NCI-H2029 (cell line): ENCODE data around the gene D2HGDH.

ENCODE experiments used
- DNase-seq: peaks from one replicate; lab custom pipeline; 2025; lab: John Stamatoyannopoulos, UW

The D2HGDH gene

GRCh38 chr2:241734467-241735208 lies at the start of gene D2HGDH:
Gene D2HGDH, plus strand, starts transcription at chr2:241734630. Its CDS starts 595 bp downstream, at chr2:241735225.
- peak; percentile 83 for DNase-seq

DNA sequence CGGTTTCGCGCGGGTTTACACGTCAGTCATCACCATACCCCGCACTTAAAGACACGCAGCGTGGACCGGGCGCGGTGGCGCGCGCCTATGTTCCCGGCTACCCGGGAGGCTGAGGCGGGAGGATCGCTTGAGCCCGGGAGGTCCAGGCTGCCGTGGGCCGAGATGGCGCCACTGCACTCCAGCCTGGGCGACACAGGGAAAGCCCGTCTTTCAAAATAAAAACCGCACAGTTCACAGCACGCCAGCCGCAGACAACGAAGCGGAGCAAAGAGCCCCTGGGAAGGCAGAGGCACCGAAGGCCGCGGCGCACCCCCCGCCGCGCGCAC lies 48.1 kb upstream of the D2HGDH start:
- no peak for DNase-seq

DNA sequence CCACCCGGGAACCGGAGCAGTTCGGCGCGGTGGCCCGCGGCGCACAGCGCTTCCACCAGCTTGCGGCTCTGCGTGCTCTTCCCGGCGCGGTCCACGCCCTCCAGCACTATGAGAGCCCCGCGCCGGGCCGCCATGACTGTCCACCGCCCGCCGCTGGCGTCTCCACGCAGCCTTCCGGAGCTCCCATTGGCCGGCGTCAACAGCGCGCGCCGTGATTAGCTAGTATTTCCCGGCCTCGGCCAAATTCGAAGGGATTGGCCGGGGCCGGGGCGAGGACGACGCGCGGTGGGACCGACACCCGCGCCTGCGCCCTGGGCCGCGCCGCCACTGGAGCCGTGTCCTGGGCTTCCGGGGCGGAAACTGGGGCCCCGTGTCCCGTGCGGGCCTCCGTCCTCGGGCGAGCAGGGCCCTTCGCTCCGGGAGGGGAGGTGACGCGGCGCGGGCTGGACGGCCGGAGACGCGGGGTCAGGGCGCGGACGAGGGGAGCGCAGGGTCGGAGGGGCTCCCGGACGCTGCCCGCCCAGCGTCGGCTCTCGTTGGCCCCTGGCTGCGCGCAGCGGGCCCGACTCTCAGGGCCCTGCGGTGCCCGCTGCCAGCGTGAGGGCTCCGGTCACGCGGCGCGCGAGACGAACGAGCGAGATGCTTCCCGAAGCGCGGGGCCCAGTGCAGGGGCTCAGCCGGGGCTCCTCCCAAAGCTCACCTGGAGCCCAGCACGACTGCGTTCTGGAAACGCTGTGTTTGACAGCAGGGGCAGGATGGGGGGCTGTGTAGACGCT lies 47.6 kb upstream of the D2HGDH start, which contains the start of gene DTYMK:
Gene DTYMK, minus strand, starts transcription at position 166 of the 776 bp plus-strand sequence. Its CDS starts 32 bp downstream, at position 134.
- peak; percentile 93 for DNase-seq

DNA sequence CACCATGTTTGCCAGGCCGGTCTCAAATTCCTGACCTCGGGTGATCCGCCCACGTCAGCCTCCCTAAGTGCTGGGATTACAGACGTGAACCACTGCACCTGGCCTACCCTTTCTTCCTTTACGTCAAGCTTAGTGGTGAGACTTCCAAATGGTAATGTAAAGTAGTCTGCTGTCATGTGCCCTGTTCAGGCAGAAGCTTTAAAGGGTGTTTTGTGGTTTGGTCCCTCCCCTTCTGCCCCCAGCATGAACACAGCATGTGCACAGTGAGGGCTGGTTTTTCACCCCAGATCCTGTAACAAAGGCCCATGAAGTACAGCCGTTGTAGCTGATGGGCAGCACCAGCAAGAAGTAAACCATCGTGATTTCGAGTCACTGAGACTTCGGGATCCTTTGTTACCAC lies 45.1 kb upstream of the D2HGDH start:
- no peak for DNase-seq

DNA sequence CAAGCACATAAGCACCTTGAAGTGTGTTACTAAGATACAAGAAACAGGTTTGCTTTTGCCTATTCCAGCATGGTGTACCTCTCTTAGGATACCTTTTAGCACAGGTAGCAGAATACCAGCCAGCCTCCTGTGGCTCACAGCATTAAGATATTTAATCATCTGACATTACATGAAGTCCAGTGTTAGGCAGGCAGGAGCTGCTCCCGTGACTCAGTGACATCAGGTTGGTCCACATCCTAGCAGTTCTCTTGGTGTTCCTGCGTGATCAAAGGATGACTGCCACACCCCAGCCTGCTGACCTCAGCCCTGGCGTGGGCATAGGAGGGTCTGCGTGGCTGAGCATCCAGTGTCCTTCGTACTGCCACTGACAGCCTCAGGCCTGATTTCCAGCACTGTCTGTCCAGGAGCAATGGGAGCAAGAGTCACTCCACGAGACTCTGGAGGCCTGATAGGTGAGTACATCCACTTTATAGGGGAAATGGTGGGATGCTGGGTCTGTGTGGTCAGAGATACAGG lies 44.2 kb upstream of the D2HGDH start:
- no peak for DNase-seq

- DNase-seq: no peak
Measured at GRCh38 chr2:241692448-241692847, 42.0 kb upstream of the D2HGDH start.

DNA sequence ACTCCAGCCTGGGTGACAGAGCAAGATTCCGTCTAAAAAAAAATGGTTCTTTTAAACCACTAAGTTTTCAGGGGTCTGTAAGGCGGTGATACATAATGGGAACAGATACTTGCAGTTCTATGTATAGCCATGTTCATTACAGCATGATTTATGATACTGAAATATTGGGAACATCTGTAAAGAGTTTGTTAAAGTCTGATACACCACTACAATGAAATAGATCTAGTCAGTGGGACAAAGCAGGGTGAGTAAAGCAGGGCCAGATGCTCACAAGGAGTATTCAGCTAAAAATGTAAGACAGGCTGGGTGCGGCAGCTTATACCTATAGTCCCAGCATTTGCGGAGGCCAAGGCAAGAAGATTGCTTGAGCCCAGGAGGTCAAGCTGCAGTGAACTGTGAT lies 38.8 kb upstream of the D2HGDH start:
- no peak for DNase-seq

GRCh38 chr2:241701149-241701398 lies 33.4 kb upstream of the D2HGDH start:
- DNase-seq: no peak

DNA sequence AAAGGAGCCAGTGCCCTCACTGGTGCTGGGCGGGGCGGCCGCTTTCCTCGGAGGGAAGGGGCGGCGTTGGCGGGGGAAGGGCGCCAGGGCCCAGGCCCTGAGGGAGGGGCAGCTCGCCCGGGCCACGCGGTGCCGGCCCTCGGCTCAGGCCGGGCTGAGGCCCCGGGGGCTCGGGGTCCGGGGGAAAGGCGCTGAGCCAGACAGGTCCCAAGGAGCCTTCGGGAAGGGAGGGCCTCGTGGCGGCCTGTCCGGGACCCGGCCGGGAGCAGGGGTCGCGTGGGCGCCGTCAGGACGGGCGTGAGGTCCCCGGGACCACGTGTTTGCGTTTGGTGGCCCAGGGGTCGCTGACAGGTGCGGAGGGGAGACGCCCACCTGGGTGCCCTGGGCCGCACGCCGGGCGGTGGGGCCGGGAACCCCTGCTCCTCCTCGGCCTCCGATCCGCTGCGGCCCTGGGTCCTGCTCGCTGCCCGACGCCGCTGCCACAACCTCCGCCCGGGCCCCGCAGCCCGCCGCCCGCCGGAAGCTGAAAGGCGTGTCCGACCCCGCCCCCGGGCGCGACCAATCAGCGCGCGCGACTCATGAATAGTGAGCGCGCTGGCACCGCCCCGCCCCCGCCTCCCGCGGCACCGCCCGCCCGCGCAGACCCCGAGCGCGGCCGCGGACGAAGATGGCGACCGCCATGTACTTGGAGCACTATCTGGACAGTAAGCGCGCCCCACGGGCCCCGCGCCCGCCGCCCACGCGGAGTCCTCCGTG lies 32.9 kb upstream of the D2HGDH start, which contains the start of gene ING5:
Gene ING5, plus strand, starts transcription at position 641 of the 756 bp plus-strand sequence. Its CDS starts 27 bp downstream, at position 668.
- DNase-seq: peak; percentile 88

DNA sequence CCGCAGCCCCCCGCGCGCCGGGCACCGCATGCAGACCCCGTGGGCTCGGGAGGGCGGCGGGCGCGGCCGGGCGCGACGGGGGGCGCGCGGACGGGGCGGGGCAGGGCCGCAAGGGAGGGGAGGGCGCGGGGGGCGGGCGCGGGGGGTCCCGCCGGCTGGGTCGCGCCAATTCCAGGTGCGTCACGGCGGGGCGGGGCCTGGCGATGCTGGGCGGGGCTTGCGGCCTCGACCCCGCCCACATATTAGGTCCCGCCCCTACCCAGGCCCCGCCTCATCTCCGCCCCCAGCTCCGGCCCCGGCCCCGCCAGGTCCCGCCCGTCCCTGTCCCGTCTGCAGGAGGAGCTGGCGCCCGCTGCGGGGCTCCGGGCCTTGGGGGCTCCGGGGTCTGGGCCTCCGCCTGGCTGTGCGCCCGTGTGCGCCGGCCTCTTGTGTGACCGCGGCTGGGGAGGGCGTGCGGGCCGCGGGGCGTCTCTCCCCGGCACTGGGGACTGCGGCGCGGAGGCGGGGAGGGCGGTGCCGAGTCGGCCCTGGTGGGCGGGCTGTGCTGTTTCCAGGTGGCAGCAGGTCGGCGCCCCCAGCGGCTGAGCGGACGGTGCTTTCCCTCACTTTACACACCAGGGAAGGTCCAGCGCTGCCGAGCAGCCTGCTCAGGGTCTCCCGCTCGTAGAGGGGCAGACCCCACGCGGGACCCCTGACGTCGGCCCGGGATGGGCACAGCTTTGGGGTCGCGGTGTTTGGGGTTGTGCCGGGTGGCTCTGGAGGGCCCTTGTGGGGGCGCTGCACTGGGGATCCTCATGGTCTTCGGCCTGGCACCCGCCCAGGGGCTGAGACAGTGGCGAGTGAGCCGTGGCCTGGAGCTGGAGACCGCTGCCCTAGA lies 32.0 kb upstream of the D2HGDH start:
- peak; percentile 66 for DNase-seq

- DNase-seq: no peak
Measured at GRCh38 chr2:241703032-241703604, 31.3 kb upstream of the D2HGDH start.

- DNase-seq: no peak
Measured at GRCh38 chr2:241706537-241706936, 27.9 kb upstream of the D2HGDH start.

DNA sequence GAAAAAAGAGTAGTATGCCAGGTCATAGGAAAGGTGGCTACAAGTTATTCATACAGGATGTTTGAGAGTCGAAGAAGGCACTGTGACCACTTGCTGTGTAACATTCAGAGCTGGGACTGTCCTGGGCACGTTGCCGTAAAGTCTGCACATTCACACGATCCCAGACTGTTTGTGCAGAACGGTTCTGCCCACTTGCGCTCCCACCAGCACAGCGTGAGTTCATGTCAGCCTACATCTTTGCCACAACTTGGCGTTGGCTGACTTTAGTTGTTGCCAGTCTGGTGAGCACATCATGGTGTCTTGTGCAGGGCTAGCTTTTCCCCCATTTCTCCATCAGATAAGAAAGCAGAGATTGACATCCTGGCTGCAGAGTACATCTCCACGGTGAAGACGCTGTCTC lies 25.6 kb upstream of the D2HGDH start:
- DNase-seq: no peak

DNA sequence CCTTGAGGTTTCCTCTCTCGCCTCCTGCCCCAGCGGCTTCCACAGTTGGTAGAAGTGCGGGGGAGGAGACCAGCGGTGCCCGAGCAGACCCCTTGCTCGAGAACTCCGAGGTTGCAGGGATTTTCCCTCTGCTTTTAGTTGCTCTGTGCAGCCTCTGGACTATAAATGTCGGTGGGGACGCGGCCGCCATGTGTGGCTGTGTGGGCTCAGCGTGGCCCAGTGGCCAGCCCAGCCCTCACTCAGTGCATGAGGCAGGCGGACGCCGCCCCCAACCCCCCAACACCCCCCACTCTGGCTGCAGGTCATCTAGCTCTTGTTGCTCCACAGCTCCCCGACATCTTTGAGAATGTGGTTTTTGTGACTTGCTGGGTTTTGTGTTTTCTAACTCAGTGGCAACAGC lies 15.3 kb upstream of the D2HGDH start:
- DNase-seq: no peak

DNA sequence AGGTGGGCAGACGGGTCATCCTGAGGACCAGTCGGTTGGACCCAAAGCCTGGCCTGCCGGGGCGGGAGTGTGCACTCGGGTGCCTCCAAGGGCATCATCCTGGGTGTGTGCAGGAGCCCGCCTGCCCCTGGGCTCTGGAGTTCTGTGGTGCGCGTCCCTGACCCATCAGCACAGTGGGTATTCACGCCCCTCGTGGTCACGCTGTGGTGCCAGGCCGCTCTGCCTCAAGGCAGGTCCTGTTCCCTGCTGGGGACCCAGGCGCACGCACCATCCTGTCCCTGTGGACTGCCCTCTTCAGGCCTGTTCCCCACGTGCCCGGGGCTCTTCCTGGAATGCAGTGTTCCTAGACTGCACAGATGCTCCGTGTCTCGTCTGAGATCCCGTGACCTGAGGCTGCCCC lies 14.3 kb upstream of the D2HGDH start:
- no peak for DNase-seq

DNA sequence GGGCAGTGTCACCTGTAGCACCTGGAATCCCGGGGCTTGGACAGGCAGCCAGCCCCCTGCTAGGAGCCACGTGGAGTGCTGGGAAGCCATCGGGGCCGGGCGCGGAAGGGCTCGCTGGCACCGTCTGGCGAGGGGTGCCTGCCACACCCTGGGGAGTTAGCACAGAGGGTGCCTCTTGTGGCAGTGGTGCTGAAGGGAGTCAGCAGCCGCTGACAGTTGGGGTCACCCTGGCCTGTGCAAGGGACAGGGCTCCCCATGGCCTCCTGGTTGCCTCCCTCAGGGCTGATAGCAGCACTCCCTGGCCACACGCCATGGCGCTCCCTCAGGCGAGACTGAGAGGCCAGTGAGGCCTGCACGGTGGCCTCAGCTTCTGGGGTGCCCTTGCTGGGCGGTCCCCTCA lies 13.9 kb upstream of the D2HGDH start:
- DNase-seq: no peak

- no peak for DNase-seq
Measured at GRCh38 chr2:241721852-241722251, 12.6 kb upstream of the D2HGDH start.

DNA sequence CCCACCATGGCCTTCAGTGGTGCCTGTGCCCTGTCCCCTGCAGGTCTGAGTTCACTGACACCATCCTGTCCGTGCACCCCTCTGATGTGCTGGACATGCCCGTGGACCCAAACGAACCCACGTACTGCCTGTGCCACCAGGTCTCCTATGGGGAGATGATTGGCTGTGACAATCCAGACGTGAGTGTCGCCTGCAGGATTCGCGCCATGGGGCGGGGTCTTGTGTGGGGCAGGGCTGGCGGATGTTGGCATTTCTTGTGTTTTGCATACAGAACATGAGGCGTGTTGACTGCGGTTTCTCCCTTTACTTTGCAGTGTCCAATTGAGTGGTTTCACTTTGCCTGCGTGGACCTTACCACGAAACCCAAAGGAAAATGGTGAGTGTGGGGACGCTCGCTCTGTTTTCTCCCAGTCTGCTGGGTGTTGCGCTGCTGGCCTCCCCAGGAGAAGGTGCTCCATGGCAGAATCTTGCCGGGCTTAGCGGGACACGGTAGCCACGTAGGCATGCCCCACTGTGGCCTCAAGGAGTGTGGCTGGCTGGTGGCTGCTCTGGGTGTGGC lies 11.5 kb upstream of the D2HGDH start:
- no peak for DNase-seq

GRCh38 chr2:241724259-241724974 lies 10.0 kb upstream of the D2HGDH start:
- no peak for DNase-seq
